DMS 273 treated with DMSO at 0.1 percent for 48 hours (cell line): ENCODE measurements around the gene DPP6.

Source experiments
- DNase-seq: peaks from one replicate; lab custom pipeline; 2025; lab: John Stamatoyannopoulos, UW

Gene DPP6

GRCh38 chr7:154338701-154339506, 286.7 kb downstream of the DPP6 start:
- DNase-seq: no peak

GRCh38 chr7:154342971-154343633, 290.9 kb downstream of the DPP6 start:
- no peak for DNase-seq

- no peak for DNase-seq
These were observed 291.7 kb downstream of the DPP6 start for GRCh38 chr7:154343778-154344412.

GRCh38 chr7:154345093-154345492, 292.9 kb downstream of the DPP6 start:
- DNase-seq: no peak

GRCh38 chr7:154347700-154348266, 295.6 kb downstream of the DPP6 start:
- DNase-seq: no peak

- DNase-seq: no peak
These were observed 298.7 kb downstream of the DPP6 start for GRCh38 chr7:154350892-154351291.

GRCh38 chr7:154353355-154353767, 301.2 kb downstream of the DPP6 start:
- no peak for DNase-seq

- no peak for DNase-seq
These were observed 312.0 kb downstream of the DPP6 start for GRCh38 chr7:154364170-154364569.

- DNase-seq: no peak
These were observed 319.2 kb downstream of the DPP6 start for GRCh38 chr7:154371424-154371823.

- DNase-seq: no peak
These were observed 319.9 kb downstream of the DPP6 start for GRCh38 chr7:154372011-154372601.

- no peak for DNase-seq
These were observed 321.8 kb downstream of the DPP6 start for GRCh38 chr7:154373956-154374355.

- DNase-seq: no peak
These were observed 323.8 kb downstream of the DPP6 start for GRCh38 chr7:154375956-154376355.

- no peak for DNase-seq
These were observed 328.6 kb downstream of the DPP6 start for GRCh38 chr7:154380771-154381170.

- DNase-seq: no peak
These were observed 330.8 kb downstream of the DPP6 start for GRCh38 chr7:154383045-154383444.

- DNase-seq: no peak
These were observed 333.0 kb downstream of the DPP6 start for GRCh38 chr7:154385214-154385613.

GRCh38 chr7:154387252-154387651, 335.1 kb downstream of the DPP6 start:
- DNase-seq: no peak

GRCh38 chr7:154388412-154388811, 336.2 kb downstream of the DPP6 start:
- no peak for DNase-seq

- DNase-seq: no peak
These were observed 336.8 kb downstream of the DPP6 start for GRCh38 chr7:154388999-154389398.

GRCh38 chr7:154390961-154391360, 338.8 kb downstream of the DPP6 start:
- no peak for DNase-seq

GRCh38 chr7:154394804-154395203, 342.6 kb downstream of the DPP6 start:
- DNase-seq: no peak

- no peak for DNase-seq
These were observed 354.1 kb downstream of the DPP6 start for GRCh38 chr7:154406312-154406711.

- no peak for DNase-seq
These were observed 357.6 kb downstream of the DPP6 start for GRCh38 chr7:154409703-154410311.
